Measurements from ENCODE around the gene SCAMP3.
A peak's percentile ranks its signal among the peaks of the same experiment; 100 is the strongest.

Gene SCAMP3

DNA sequence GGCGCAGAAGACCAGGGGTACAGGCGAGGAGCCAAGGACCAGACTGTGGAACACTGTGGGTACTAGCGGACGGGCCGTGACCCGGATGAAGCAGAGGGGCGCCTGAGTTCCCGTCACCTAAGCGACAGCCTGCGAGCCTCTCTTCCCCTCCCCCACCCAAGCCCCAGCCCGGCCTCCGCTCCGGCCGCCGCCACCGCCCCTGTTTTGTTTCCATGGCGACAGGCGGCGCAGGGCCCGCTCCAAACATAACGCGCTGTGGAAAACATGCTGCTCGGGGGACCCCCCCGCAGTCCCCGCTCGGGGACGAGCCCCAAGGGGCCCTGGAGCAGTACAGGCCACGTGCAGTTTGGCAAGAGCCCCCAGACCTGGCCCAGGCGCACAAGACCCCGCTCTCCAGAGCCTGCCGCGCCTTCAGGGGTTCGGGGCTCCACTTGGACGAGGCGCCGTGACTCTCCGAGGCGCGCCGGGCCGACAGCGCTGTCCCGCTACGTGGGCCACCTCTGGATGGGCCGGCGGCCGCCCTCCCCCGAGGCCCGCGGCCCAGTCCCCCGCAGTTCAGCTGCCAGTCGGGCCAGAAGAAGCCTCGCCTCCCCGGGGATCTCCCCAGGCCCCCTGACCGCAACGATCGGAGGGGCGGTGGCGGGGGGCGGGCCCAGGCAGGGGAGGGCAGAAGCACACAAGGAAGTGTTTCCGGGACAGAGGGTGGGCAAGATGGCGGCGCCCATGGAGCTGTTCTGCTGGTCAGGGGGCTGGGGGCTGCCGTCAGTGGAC lies 53.4 kb downstream of the SCAMP3 start, which contains the start of gene MTX1:
Gene MTX1 (plus strand): TSS at position 155 of the 771 bp plus-strand sequence. CDS start 110 bp downstream, at position 265.
- Histone ChIP-seq H3K79me1 (ENCODE audit: low read length) (peaks cover 18% of the 10 kb centered on the region), H4K91ac (ENCODE audit: low read depth, low read length) (peak within 1 kb of the TSS; percentile 99), H3K4me2 (ENCODE audit: low read length) (peak within 1 kb of the TSS; percentile 99), H2BK120ac (ENCODE audit: insufficient read depth, low read length, poor library complexity) (peak within 1 kb of the TSS; percentile 97), H3K27ac (ENCODE audit: low read depth, low read length) (peak within 1 kb of the TSS; percentile 77), H3K9me3 (ENCODE audit: insufficient read depth, low read depth, low read length) (no peaks in the 10 kb centered on the region), H3K14ac (ENCODE audit: low read length) (peak within 1 kb of the TSS; percentile 97), H3K18ac (ENCODE audit: low read length) (peak within 1 kb of the TSS; percentile 98), H4K8ac (ENCODE audit: low read depth, low read length) (peak within 1 kb of the TSS; percentile 95), H3K9ac (ENCODE audit: low read length) (peak within 1 kb of the TSS; percentile 85), H3K23ac (ENCODE audit: low read length) (no peak within 1 kb of the TSS), H3K27me3 (ENCODE audit: insufficient read depth, low read length) (no peaks in the 10 kb centered on the region), H3K36me3 (ENCODE audit: control insufficient read depth in 1 of 2, insufficient read depth in 2 of 2, low read length in 2 of 2) (peaks cover 11 to 14% of the 10 kb centered on the region in 2 experiments), H3K4me3 (ENCODE audit: low read depth, low read length) (peak within 1 kb of the TSS; percentile 90), H2AK5ac (ENCODE audit: low read length) (peak within 1 kb of the TSS; percentile 90), H2AFZ (ENCODE audit: insufficient read depth, low read length, poor library complexity) (peak within 1 kb of the TSS; percentile 94), H2BK5ac (ENCODE audit: low read depth, low read length, poor library complexity) (peak within 1 kb of the TSS; percentile 98), H3K4ac (ENCODE audit: low read depth, low read length) (peak within 1 kb of the TSS; percentile 98), H2BK12ac (ENCODE audit: low read length) (peak within 1 kb of the TSS; percentile 89), H4K12ac (ENCODE audit: low read depth, low read length) (peak within 1 kb of the TSS; percentile 96), H3K4me1 (ENCODE audit: control insufficient read depth in 1 of 2, insufficient read depth in 2 of 2, low read length in 2 of 2) (peaks cover 12 to 14% of the 10 kb centered on the region in 2 experiments), H3K79me2 (ENCODE audit: control insufficient read depth, insufficient read depth, low read length, poor library complexity) (peaks cover 12% of the 10 kb centered on the region)
- DNase-seq = peak; percentile 80 to 83
- no CpG with 5 or more reads among the region's 64 CpGs for whole genome bisulfite sequencing (ENCODE audit: extremely low coverage, insufficient coverage, insufficient read length)

DNA sequence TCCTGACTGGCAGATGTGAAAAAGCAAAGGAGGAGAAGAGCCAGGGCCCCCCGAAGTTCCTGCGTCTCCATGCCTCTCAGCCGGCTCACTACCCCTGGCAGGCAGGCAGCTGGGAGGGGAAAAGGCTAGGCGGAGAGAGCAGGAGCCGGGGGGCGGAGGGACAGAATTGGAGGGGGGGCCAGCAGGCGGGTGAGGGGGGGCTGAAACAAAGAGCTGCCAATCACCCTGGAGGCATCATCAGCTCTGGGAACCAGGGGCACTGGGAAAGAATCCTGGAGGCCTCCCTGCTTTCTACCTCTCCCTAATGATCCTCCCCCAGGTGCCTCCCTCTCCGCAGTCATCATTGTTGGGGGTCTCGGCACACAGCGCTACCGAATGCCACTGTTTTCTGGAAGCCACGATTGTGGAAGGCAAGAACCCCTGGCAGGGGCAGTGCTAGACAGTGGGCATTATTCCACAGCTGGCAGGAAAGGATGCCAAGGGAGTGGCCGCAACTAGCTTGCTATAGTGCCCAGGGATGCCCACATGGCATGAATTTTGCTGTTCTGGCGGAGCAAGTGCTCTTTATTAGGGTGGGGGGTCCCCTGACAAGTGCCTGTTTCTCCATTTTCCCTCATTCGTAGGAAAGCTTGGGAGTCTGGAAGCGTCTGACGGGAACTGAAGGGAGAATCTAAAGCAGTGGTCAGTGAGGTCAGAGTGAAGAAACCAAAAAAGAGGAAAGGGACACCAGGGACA lies 54.2 kb downstream of the SCAMP3 start, which contains the start of gene THBS3:
Gene THBS3 (minus strand): TSS at position 92 of the 735 bp plus-strand sequence. CDS start 21 bp downstream, at position 71.
- no peaks in the 10 kb centered on the region for H3K9me3 ChIP-seq (ENCODE audit: insufficient read depth, low read depth, low read length)
- peak within 1 kb of the TSS; percentile 98 for H2BK5ac ChIP-seq (ENCODE audit: low read depth, low read length, poor library complexity)

DNA sequence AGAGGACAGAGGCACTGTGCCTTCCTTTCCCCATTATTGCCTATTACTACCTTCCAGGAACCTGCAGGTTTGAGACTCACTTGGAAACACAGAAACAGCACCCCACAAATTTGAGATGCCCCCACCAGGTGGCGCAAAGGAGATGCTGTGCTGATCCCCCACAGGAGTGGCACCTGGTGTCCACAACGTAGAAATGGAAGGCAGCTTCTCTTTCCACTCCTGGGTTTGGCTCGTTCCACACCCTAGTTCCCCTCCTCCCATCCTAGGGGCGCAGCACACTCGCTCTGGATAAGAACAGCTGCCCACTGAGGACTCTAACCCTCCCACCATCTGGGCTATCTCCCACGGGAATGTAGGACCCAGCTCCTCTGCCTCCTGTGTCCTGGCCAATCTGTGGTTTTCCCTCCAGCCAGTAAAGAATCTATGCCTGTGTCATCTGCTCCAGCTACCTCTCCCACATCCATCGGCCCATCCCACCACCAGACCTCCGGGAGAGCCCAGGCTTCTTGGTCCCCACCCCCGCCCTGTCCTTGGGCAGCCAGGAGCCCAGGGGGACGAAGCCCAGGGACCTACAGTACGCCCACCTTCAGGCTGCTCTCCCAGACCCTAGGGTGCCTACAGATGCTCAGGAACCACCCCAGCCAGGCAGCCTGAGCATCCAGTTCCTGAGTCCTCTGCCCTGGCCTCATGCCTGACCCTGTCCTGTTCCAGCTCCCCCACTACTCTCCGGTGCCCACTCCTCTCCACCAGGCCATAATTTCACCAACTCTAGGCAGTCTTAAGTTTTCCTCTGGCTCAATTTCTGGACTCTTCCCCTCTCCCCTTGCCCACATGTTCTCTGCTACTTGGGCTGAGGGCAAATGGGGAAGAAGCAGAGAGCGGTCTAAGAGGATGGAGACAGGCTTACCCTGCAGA lies 55.0 kb downstream of the SCAMP3 start:
- Histone ChIP-seq H3K27me3 (ENCODE audit: insufficient read depth, low read length) (no peaks in the 10 kb centered on the region), H3K14ac (ENCODE audit: low read length) (peak overlapping the region; percentile 63), H2BK5ac (ENCODE audit: low read depth, low read length, poor library complexity) (peak overlapping the region; percentile 23), H3K9ac (ENCODE audit: low read length) (peak overlapping the region; percentile 20), H2BK120ac (ENCODE audit: insufficient read depth, low read length, poor library complexity) (peak overlapping the region; percentile 38), H3K4ac (ENCODE audit: low read depth, low read length) (peak overlapping the region; percentile 19), H4K8ac (ENCODE audit: low read depth, low read length) (peak overlapping the region; percentile 74), H3K4me1 (ENCODE audit: control insufficient read depth in 1 of 2, insufficient read depth in 2 of 2, low read length in 2 of 2) (peaks cover 12 to 14% of the 10 kb centered on the region in 2 experiments), H3K9me3 (ENCODE audit: insufficient read depth, low read depth, low read length) (no peaks in the 10 kb centered on the region), H3K79me2 (ENCODE audit: control insufficient read depth, insufficient read depth, low read length, poor library complexity) (peaks cover 12% of the 10 kb centered on the region), H3K27ac (ENCODE audit: low read depth, low read length) (peak overlapping the region; percentile 37), H3K36me3 (ENCODE audit: control insufficient read depth in 1 of 2, insufficient read depth in 2 of 2, low read length in 2 of 2) (peaks cover 11 to 17% of the 10 kb centered on the region in 2 experiments), H4K91ac (ENCODE audit: low read depth, low read length) (peak overlapping the region; percentile 22), H3K4me2 (ENCODE audit: low read length) (peak overlapping the region; percentile 53), H3K18ac (ENCODE audit: low read length) (peak overlapping the region; percentile 4), H3K23ac (ENCODE audit: low read length) (no peak overlapping the region), H2BK12ac (ENCODE audit: low read length) (peak overlapping the region; percentile 47), H3K79me1 (ENCODE audit: low read length) (peaks cover 18% of the 10 kb centered on the region), H2AFZ (ENCODE audit: insufficient read depth, low read length, poor library complexity) (peak overlapping the region; percentile 23), H3K4me3 (ENCODE audit: low read depth, low read length) (peak overlapping the region; percentile 56), H4K12ac (ENCODE audit: low read depth, low read length) (peak overlapping the region; percentile 20), H2AK5ac (ENCODE audit: low read length) (peak overlapping the region; percentile 33)
- DNase-seq = peak; percentile 64 to 91
- no CpG with 5 or more reads among the region's 13 CpGs for WGBS (ENCODE audit: extremely low coverage, insufficient coverage, insufficient read length)

More for the DNA sequence above, 54.2 kb downstream of the SCAMP3 start, which contains the start of gene THBS3:
- Histone ChIP-seq H4K91ac (ENCODE audit: low read depth, low read length) (peak within 1 kb of the TSS; percentile 99), H3K79me2 (ENCODE audit: control insufficient read depth, insufficient read depth, low read length, poor library complexity) (peaks cover 12% of the 10 kb centered on the region), H3K79me1 (ENCODE audit: low read length) (peaks cover 18% of the 10 kb centered on the region), H2BK12ac (ENCODE audit: low read length) (peak within 1 kb of the TSS; percentile 89), H2AFZ (ENCODE audit: insufficient read depth, low read length, poor library complexity) (peak within 1 kb of the TSS; percentile 94), H2AK5ac (ENCODE audit: low read length) (peak within 1 kb of the TSS; percentile 90), H2BK120ac (ENCODE audit: insufficient read depth, low read length, poor library complexity) (peak within 1 kb of the TSS; percentile 97), H3K4me3 (ENCODE audit: low read depth, low read length) (peak within 1 kb of the TSS; percentile 90), H3K23ac (ENCODE audit: low read length) (no peak within 1 kb of the TSS), H3K36me3 (ENCODE audit: control insufficient read depth in 1 of 2, insufficient read depth in 2 of 2, low read length in 2 of 2) (peaks cover 12 to 14% of the 10 kb centered on the region in 2 experiments), H4K12ac (ENCODE audit: low read depth, low read length) (peak within 1 kb of the TSS; percentile 96), H3K4ac (ENCODE audit: low read depth, low read length) (peak within 1 kb of the TSS; percentile 98), H3K27ac (ENCODE audit: low read depth, low read length) (peak within 1 kb of the TSS; percentile 77), H3K14ac (ENCODE audit: low read length) (peak within 1 kb of the TSS; percentile 97), H3K18ac (ENCODE audit: low read length) (peak within 1 kb of the TSS; percentile 98), H3K4me1 (ENCODE audit: control insufficient read depth in 1 of 2, insufficient read depth in 2 of 2, low read length in 2 of 2) (peaks cover 12 to 14% of the 10 kb centered on the region in 2 experiments), H3K27me3 (ENCODE audit: insufficient read depth, low read length) (no peaks in the 10 kb centered on the region), H3K4me2 (ENCODE audit: low read length) (peak within 1 kb of the TSS; percentile 99), H4K8ac (ENCODE audit: low read depth, low read length) (peak within 1 kb of the TSS; percentile 95), H3K9ac (ENCODE audit: low read length) (peak within 1 kb of the TSS; percentile 85)
- no CpG with 5 or more reads among the region's 17 CpGs for WGBS (ENCODE audit: extremely low coverage, insufficient coverage, insufficient read length)
- DNase-seq = no peak

All from trophoblast cell (in vitro differentiated cells and primary cell).